ENCODE results near the gene SETX.

Gene SETX

DNA sequence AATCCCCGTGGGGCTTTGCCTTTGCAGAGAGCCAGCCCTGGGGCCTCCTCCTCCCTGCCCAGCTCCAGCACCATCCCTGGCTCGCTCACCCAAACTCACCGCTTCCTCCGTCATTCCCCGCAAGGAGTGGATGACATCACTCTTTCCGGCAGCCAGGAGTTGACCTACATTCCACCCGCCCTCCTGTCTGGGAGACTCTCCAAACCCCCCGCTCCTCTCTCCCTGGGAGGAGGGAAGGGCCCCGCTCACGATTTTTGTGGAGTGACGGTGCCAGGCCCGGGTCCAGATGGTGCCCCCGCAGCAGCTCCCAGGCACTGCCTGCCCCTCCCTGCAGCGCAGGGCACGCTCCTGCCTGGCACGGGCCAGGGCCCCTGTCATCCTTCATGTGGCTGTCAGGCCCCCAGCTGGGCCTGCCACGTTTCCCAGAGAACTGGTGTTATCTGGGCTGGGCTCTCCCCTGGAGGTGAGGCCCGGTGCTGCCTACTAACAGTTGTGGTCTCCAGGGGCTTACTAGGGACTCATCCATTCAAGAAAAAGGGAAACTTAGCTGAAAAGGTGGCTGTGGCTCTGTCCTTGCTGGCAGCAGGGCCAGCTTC is 140.7 kb downstream of the SETX start (continued):
- TF ChIP-seq ZNF792 (tag by site-specific recombination; IDR thresholded peaks at IDR 0.05) (0 out of 2 replicates have a peak, but pooled peaks have one; percentile 14), ZNF830 (tag by site-specific recombination; IDR thresholded peaks at IDR 0.05; ENCODE audit: low read depth) (no peak), PATZ1 (tag by site-specific recombination; IDR thresholded peaks at IDR 0.05) (peak; percentile 99), ZBTB21 (tag by site-specific recombination; IDR thresholded peaks at IDR 0.05) (peak; percentile 98), ZEB2 (tag by site-specific recombination; IDR thresholded peaks at IDR 0.05) (peak; percentile 95), ZNF18 (tag by site-specific recombination; IDR thresholded peaks at IDR 0.05) (no peak), KLF17 (tag by site-specific recombination; IDR thresholded peaks at IDR 0.05) (peak; percentile 95), IKZF3 (tag by site-specific recombination; IDR thresholded peaks at IDR 0.05) (peak; percentile 96), ZFP37 (tag by site-specific recombination; IDR thresholded peaks at IDR 0.05) (peak; percentile 77; the same call in 1 of the 2 replicates), ZBTB20 (tag by site-specific recombination; IDR thresholded peaks at IDR 0.05) (peak; percentile 90), SCRT1 (tag by site-specific recombination; IDR thresholded peaks at IDR 0.05; ENCODE audit: borderline replicate concordance) (no peak), ZBTB8A (tag by site-specific recombination; IDR thresholded peaks at IDR 0.05) (0 out of 2 replicates have a peak, but pooled peaks have one; percentile 49), ZNF571 (tag by site-specific recombination; IDR thresholded peaks at IDR 0.05) (no peak), ZNF610 (tag by site-specific recombination; IDR thresholded peaks at IDR 0.05; ENCODE audit: borderline replicate concordance) (peak; percentile 75; the same call in 1 of the 2 replicates), ZNF654 (tag by site-specific recombination; IDR thresholded peaks at IDR 0.05; ENCODE audit: low read depth) (no peak), ZNF10 (tag by site-specific recombination; IDR thresholded peaks at IDR 0.05) (peak; percentile 8; the same call in 1 of the 2 replicates), ZNF660 (tag by site-specific recombination; IDR thresholded peaks at IDR 0.05) (peak; percentile 70; the same call in 1 of the 2 replicates), ZNF843 (tag by site-specific recombination; IDR thresholded peaks at IDR 0.05) (peak; percentile 86), REST (tag by site-specific recombination; IDR thresholded peaks at IDR 0.05) (0 out of 2 replicates have a peak, but pooled peaks have one; percentile 19), KLF1 (tag by site-specific recombination; IDR thresholded peaks at IDR 0.05) (peak; percentile 82)
- TF ChIP-seq, protein P1, sequence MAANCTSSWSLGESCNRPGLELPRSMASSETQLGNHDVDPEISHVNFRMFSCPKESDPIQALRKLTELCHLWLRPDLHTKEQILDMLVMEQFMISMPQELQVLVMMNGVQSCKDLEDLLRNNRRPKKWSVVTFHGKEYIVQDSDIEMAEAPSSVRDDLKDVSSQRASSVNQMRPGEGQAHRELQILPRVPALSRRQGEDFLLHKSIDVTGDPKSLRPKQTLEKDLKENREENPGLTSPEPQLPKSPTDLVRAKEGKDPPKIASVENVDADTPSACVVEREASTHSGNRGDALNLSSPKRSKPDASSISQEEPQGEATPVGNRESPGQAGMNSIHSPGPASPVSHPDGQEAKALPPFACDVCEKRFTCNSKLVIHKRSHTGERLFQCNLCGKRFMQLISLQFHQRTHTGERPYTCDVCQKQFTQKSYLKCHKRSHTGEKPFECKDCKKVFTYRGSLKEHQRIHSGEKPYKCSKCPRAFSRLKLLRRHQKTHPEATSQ (tag by site-specific recombination; IDR thresholded peaks at IDR 0.05) = no peak
- TF ChIP-seq, protein P2, sequence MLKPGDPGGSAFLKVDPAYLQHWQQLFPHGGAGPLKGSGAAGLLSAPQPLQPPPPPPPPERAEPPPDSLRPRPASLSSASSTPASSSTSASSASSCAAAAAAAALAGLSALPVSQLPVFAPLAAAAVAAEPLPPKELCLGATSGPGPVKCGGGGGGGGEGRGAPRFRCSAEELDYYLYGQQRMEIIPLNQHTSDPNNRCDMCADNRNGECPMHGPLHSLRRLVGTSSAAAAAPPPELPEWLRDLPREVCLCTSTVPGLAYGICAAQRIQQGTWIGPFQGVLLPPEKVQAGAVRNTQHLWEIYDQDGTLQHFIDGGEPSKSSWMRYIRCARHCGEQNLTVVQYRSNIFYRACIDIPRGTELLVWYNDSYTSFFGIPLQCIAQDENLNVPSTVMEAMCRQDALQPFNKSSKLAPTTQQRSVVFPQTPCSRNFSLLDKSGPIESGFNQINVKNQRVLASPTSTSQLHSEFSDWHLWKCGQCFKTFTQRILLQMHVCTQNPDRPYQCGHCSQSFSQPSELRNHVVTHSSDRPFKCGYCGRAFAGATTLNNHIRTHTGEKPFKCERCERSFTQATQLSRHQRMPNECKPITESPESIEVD (tag by site-specific recombination; IDR thresholded peaks at IDR 0.05) = no peak
- TF ChIP-seq, protein P3, sequence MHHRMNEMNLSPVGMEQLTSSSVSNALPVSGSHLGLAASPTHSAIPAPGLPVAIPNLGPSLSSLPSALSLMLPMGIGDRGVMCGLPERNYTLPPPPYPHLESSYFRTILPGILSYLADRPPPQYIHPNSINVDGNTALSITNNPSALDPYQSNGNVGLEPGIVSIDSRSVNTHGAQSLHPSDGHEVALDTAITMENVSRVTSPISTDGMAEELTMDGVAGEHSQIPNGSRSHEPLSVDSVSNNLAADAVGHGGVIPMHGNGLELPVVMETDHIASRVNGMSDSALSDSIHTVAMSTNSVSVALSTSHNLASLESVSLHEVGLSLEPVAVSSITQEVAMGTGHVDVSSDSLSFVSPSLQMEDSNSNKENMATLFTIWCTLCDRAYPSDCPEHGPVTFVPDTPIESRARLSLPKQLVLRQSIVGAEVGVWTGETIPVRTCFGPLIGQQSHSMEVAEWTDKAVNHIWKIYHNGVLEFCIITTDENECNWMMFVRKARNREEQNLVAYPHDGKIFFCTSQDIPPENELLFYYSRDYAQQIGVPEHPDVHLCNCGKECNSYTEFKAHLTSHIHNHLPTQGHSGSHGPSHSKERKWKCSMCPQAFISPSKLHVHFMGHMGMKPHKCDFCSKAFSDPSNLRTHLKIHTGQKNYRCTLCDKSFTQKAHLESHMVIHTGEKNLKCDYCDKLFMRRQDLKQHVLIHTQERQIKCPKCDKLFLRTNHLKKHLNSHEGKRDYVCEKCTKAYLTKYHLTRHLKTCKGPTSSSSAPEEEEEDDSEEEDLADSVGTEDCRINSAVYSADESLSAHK (tag by site-specific recombination; IDR thresholded peaks at IDR 0.05) = 0 out of 2 replicates have a peak, but pooled peaks have one; percentile 40
- TF ChIP-seq, protein P4, sequence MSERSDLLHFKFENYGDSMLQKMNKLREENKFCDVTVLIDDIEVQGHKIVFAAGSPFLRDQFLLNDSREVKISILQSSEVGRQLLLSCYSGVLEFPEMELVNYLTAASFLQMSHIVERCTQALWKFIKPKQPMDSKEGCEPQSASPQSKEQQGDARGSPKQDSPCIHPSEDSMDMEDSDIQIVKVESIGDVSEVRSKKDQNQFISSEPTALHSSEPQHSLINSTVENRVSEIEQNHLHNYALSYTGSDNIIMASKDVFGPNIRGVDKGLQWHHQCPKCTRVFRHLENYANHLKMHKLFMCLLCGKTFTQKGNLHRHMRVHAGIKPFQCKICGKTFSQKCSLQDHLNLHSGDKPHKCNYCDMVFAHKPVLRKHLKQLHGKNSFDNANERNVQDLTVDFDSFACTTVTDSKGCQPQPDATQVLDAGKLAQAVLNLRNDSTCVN (tag by site-specific recombination; optimal IDR thresholded peaks at IDR 0.05) = peak; percentile 54

Data from HEK293 (cell line).